ENCODE data around the gene FAM20A. TPM values are rescaled to one million over a fixed set of nuclear protein-coding genes. Genes with fewer than 3 reads are reported as not detected.

Gene FAM20A
- total RNA-seq, 1 experiment from 2014 or later = not detected

GRCh38 chr17:68612209-68612922 is 11.2 kb upstream of the FAM20A start (continued):
- TF ChIP-seq CTCF (IDR thresholded peaks at IDR 0.05 in 2 of 3, conservative IDR thresholded peaks at IDR 0.05 in 1 of 3; ENCODE audit: borderline replicate concordance in 1 of 3, insufficient read depth in 1 of 3, low read depth in 2 of 3, low read length in 2 of 3) (no peak), SRF (IDR thresholded peaks at IDR 0.05; ENCODE audit: low read depth) (no peak), POLR2AphosphoS5 (IDR thresholded peaks at IDR 0.05; ENCODE audit: low read depth, low read length) (no peak), ELF1 (IDR thresholded peaks at IDR 0.05; ENCODE audit: borderline replicate concordance, low read depth) (no peak), JUND (IDR thresholded peaks at IDR 0.05) (no peak), FOSL1 (IDR thresholded peaks at IDR 0.05; ENCODE audit: low read depth) (no peak), EZH2phosphoT487 (IDR thresholded peaks at IDR 0.05; ENCODE audit: borderline replicate concordance) (no peak), SIN3A (IDR thresholded peaks at IDR 0.05; ENCODE audit: low read depth) (no peak)

GRCh38 chr17:68611353-68612208 is 10.4 kb upstream of the FAM20A start:
- ATAC-seq (no peak), DNase-seq (ENCODE audit: low read depth, low spot score) (no peak)
- POLR2A ChIA-PET = no interaction called here
- H3K9ac ChIP-seq (ENCODE audit: low read length) = no peak overlapping the region
- H3K4me1 ChIP-seq (ENCODE audit: control insufficient read depth in 1 of 2, insufficient read depth in 2 of 2, low read length in 2 of 2) = no peaks in the 10 kb centered on the region
- CTCF ChIA-PET = interaction anchor here (0.8 kb wide), 1 partner anchor 34 kb away, joined by 3 read pairs; no protein-coding TSS in a partner anchor
- peaks cover 24 to 36% of the 10 kb centered on the region in 2 experiments; a peak in 3 of 4 replicates for H3K9me3 ChIP-seq (ENCODE audit: control insufficient read depth in 1 of 2, insufficient read depth in 1 of 2, low read depth in 1 of 2, low read length in 2 of 2)
- H3K4me3 ChIP-seq (replicated peaks in 1 of 2; ENCODE audit: low read depth in 1 of 2, low read length in 2 of 2) = no peak overlapping the region
- no peaks in the 10 kb centered on the region for H3K27me3 ChIP-seq (ENCODE audit: insufficient read depth, low read length)
- H3K36me3 ChIP-seq (ENCODE audit: control insufficient read depth in 1 of 2, insufficient read depth in 2 of 2, low read length in 2 of 2) = no peaks in the 10 kb centered on the region
- RAD21 ChIA-PET (ENCODE audit: low non-redundant PET in 1 of 2, low total read pairs in 2 of 2, uncharacterized antibody in 2 of 2, unreplicated experiment in 2 of 2) = no interaction called here
- intact Hi-C loops (cut with micrococcal nuclease) = loop anchor here (5.0 kb wide), 1 partner anchor 144 kb away; no protein-coding TSS in a partner anchor
- H3K27ac ChIP-seq (ENCODE audit: low read depth, low read length) = no peak overlapping the region
- H2AFZ ChIP-seq (ENCODE audit: low read depth, low read length, poor library complexity, severe bottlenecking) = no peak overlapping the region
- no peak overlapping the region for H3K4me2 ChIP-seq (ENCODE audit: low read length)
- H4K20me1 ChIP-seq (ENCODE audit: insufficient read depth) = no peaks in the 10 kb centered on the region
- H3K79me2 ChIP-seq (ENCODE audit: insufficient read depth, low read length) = no peaks in the 10 kb centered on the region
- TF ChIP-seq YY1 (IDR thresholded peaks at IDR 0.05; ENCODE audit: extremely low read depth, insufficient replicate concordance, low read depth, low read length) (no peak), FOSL1 (IDR thresholded peaks at IDR 0.05; ENCODE audit: low read depth) (no peak), POLR2AphosphoS5 (IDR thresholded peaks at IDR 0.05; ENCODE audit: low read depth, low read length) (no peak), RAD21 (IDR thresholded peaks at IDR 0.05; ENCODE audit: low read depth) (no peak), EZH2phosphoT487 (IDR thresholded peaks at IDR 0.05; ENCODE audit: borderline replicate concordance) (no peak), SRF (IDR thresholded peaks at IDR 0.05; ENCODE audit: low read depth) (no peak), MAX (IDR thresholded peaks at IDR 0.05) (no peak), ZNF274 (IDR thresholded peaks at IDR 0.05; ENCODE audit: low read depth, low read length) (no peak), ZFX (IDR thresholded peaks at IDR 0.05) (no peak), ELF1 (IDR thresholded peaks at IDR 0.05; ENCODE audit: borderline replicate concordance, low read depth) (no peak), EZH2 (IDR thresholded peaks at IDR 0.05) (no peak), JUND (IDR thresholded peaks at IDR 0.05) (no peak), REST (IDR thresholded peaks at IDR 0.05; ENCODE audit: low read depth) (no peak)
- no TSS peak for BruUV-seq (replicated peaks)
- H3K9me2 ChIP-seq (ENCODE audit: insufficient read depth) = no peaks in the 10 kb centered on the region

All from HCT116 (cell line).